Activated CD8-positive, alpha-beta memory T cell treated with anti-CD3 and anti-CD28 coated beads for 48 hours (primary cell): ENCODE data around the gene ZNF518B.

Experiments used
- DNase-seq, 3 experiments: peaks; one replicate each; pipeline ENCODE4 v3.0.0-alpha.2; 2020; ENCODE audit warnings: low read depth in 2 of 3, low spot score in 2 of 3

Gene ZNF518B

DNA sequence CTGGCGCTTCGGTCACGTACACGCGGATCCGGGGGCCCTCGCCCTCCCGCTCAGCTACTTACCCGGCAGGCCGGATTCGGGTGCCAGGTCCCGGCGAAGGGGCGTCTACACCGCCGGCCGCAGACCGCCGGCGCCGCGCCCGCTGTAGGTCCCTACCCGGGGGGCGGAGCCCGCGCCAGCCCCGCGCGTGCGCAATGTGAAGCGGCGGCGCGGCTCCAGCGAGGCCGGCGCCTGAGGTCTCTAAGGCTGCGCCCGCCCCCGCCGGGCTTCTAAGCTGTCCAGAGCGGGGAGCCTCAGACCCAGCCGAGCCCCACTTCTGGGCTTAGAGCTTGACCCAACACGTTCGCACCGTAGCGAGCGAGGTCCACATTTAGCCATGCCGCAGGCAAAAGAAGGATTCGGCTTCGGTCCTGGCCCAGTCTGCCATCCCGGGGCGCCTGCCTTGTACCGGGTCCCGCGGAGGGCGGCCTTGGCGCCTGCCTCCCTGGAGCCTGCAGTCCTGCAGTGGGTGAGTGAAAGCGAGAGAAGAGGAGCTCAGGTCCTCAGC is at the start of gene ZNF518B:
Gene ZNF518B (minus strand): TSS at position 172 of the 547 bp plus-strand sequence. CDS start 11,098 bp downstream, outside the sequence.
- DNase-seq = peak; percentile 54 to 68 (median 60)

- no peak for DNase-seq
Observed at GRCh38 chr4:10506077-10506476, 48.9 kb upstream of the ZNF518B start.

DNA sequence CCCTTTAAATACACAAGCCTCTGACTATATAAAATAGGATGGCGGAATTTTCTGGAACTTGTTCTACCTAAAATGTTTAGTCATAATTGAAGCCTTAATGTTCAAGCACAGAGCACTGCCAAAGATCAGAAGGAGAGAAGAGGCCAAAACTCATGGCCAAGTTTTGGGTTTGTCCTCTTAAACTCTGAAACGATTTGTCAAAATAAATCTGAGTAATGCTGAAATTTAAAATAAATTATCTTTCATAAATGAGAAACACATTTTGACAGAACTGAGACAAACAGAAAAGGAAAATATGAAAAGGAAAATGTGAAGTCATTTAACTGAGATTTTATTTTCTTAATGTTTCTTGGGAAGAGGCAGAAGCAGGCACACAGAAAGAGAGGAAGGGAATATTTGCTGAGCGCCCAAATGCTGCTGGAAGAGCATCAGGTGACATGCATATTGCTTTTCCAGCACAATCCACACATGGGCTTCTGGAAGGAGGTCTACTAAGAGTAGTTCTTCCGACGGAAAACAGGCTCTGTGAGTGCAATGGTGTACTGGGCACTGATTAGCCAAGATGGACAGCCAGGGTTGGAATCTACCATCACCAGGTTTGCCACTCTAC is 47.4 kb upstream of the ZNF518B start:
- DNase-seq = no peak

GRCh38 chr4:10502717-10503116 is 45.5 kb upstream of the ZNF518B start:
- DNase-seq = no peak

DNA sequence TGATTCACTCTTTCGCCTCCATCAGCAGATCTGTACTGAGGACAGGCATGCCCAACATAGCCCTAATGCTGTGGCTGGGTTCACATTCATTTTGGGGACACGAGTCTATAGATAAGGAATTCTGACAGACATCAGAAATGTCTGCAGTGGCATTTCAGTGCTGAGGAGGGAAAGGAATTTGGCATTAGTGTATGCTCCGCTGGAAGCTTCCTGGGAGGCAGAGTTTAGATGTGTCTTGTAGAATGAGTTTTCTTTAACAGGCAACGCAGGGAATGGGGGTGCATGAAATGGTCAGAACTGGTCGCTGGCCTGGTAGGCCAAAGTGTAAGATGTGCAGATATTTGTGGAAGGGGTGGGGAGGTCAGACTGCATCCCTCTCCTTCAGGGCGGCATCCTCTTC is 43.5 kb upstream of the ZNF518B start:
- no peak for DNase-seq

GRCh38 chr4:10496200-10496599 is 39.0 kb upstream of the ZNF518B start:
- DNase-seq = no peak

DNA sequence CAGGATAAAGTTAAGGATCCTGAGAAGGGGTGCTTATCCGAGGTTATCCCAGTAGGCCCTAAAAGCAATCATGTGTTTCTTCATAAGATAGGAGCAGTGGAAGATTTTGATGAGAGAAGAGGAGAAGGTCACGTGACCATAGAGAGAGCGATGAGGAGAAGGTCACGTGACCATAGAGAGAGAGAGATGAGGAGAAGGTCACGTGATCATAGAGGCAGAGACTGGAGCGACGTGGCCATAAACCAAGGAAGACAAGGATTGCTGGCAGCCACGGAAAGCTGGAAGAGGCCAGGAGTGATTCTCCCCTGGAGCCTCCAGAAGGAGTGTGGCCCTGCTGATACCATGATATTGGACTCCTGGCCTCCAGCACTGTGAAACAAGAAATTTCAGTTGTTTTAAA is 38.4 kb upstream of the ZNF518B start:
- no peak for DNase-seq

DNA sequence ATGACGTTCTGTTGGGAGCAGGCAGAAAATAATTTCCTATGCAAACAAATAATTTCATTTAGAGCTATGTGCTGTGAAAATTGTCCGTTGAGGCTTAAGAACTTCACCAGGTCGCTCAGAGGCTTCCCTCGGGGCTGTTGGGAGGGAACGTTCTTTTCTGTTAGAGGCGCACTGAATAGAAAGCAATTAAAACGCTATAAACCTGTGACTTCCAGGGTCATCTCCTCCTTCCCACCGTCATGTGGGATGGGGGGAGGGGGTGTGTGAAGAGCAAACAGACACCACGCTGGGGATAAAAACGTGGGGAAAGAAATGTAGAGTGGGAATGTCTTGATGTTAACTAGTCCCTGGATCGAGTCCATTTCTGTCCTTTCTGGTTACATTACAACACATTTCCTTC is 35.2 kb upstream of the ZNF518B start:
- no peak for DNase-seq

DNA sequence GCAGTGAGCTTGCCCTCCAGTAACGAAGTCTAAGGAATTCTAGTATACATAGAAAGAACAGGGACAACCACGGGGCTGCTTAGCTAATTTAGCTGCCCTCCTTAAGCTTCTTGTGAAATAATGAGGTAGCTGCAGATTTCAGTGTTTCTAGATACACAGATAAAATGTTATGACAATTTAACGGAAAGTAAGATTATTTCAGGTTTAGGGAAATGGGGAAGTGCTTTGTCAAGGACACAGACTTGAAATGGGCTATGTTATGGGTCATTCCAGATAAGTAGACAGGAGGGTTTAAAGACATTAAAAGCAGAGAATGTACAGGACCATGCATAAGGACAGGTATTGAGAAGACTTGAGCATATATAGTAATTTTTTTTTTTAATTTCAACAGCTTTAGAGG is 34.2 kb upstream of the ZNF518B start:
- no peak for DNase-seq

DNA sequence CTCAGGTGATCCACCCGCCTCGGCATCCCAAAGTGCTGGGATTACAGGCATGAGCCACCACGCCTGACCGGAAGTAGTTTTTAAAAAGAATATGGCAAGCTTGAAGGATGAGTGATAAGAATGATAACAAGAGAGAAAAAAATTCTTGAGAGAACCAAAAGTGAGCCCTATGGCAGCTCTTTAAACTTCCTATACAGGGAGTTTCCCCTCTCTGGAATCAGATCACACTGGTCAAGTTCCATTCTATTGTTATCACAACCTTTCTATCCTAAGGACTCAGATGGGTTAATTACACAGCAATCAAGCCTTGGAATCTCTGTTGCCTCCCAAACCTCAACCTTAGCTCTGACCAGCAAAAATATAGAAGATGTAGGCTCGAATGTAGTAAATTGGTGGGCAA is 33.8 kb upstream of the ZNF518B start:
- no peak for DNase-seq

- no peak for DNase-seq
Observed at GRCh38 chr4:10482913-10483312, 25.7 kb upstream of the ZNF518B start.

- DNase-seq = no peak
Observed at GRCh38 chr4:10480616-10481015, 23.4 kb upstream of the ZNF518B start.

DNA sequence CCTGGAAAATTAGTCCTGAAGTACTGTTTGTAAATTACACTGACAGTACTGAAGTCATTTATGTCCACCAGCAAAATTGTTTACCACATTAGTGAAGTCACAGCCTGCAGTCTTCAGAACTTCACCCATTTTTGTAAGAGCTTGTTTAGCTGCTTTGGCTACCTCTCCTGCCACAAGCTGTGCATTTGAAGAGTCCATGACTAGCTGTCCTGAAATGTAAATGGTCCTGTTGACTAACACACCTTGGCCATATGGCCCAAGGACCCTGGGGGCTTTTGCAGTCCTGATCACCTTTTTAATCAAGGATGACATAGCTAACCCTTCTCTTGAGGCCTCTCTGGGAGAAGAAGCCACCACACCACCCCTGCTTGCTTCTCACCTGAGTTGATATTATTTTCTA is 21.4 kb upstream of the ZNF518B start:
- no peak for DNase-seq

GRCh38 chr4:10470505-10470904 is 13.3 kb upstream of the ZNF518B start:
- no peak for DNase-seq

- no peak for DNase-seq
Observed at GRCh38 chr4:10466161-10466560, 8.9 kb upstream of the ZNF518B start.

- no peak for DNase-seq
Observed at GRCh38 chr4:10462876-10463275, 5.7 kb upstream of the ZNF518B start.

GRCh38 chr4:10461850-10462400 is 4.7 kb upstream of the ZNF518B start:
- no peak for DNase-seq

DNA sequence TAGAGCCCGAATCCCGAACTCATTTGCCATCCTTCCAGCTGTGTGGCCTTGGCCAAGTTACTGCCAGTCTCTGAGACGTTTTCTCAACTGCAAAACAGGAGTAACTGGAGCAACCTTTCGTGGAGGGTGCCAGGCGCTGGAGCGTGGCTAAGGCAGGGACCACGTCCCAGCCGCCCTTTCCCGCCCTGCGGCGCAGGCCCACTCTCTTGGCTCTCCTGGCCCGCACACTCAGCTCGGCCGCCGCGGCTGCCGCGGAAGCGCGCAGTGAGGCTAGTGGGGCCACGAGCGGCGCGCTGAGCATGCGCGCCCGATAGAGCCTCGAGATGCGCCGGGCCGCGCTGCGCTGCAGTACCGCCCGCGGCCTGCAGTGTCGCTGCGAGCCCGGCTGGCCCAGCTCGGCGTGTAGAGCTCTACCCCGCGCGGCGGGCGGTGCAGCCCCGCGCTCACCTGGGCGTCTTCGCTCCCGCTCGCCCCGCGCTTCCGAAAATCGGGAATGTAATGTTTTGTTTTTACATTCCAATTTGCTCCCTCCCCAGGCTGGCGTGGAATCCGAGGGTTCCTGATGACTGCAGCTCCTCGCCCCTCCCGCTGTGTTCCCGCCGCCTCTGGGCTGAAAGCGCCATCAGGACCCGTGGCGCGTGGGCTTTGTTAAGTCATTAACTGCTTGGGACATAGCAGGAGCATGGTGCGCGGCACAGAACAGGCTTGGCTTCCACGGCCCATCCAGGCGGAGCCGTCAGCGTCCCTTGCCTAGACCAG is 4.0 kb upstream of the ZNF518B start:
- peak; percentile 23 to 61 (median 51) for DNase-seq

DNA sequence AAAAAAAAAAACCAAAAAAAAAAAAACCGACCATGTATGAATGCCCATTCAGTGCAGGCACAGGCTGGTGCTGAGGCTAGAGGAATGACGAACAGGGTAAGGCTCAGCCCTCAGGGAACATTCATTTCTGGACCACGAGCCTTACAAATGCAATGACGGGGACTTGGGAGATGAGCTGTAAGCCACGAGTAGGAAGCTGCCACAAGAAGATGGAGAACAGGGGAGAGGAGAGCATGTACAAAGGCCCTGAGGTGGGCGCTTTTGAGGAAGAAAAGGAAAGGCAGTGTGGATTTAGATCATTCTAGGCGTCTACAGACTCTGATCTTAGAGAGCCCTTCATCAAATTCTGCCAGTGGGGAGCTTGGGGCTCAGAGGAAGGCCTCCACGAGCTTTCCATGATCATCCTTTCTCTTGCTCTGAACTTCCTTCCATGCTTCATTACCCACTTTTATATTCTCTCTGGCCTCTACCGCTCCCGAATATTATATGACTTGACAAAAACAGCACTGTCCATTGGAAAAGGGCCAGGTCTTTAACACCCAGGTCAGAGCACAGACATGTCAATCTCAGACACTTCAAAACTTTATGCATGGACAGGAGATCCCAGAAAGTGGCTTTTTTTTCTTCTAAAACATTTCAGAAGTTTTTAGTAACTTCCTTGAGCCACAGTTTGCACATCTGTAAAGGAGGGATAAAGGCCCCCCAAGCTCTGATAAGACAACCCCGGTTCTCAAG is 3.3 kb upstream of the ZNF518B start:
- DNase-seq = no peak

GRCh38 chr4:10459305-10459704 is 2.1 kb upstream of the ZNF518B start:
- no peak for DNase-seq

DNA sequence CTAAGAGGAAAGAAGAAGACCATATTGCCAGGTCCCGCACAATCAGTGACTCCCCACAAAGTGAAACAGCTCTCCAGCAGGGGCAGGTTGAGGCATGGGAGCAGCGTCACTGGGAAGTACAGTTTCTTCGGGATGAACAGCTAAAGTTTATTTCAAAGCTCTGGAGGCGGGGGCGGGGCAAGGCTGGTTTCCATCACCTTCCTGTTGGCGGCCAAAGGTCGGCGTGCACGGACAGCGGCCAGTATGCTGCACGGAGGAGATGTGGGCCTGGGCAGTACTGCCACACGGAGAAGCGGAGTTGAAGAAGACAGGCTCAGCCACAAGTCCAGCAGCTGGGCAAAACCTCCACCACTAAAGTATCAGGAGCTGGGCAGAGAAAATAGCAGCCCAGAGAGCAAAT is 951 bp upstream of the ZNF518B start:
- DNase-seq = no peak
